HEK293 (cell line): ENCODE measurements around the gene STUM.

Experiments
- CTCF ChIA-PET: fragments of 350-600 bp; formaldehyde crosslinking; extraction: SDS; loops from one replicate; lab custom pipeline; 2021; ENCODE audit warnings: antibody characterized with exemption; lab: Yijun Ruan, JAX
- POLR2A ChIA-PET: fragments of 300-600 bp; formaldehyde crosslinking; extraction: SDS; loops from one replicate; lab custom pipeline; 2020; ENCODE audit warnings: antibody characterized with exemption, inconsistent platforms; lab: Yijun Ruan, JAX
- H3K27ac ChIP-seq: fragments of 200-500 bp; sonication (Bioruptor generic); 2 replicates; pipeline ENCODE4 v1.5.1; 2014; ENCODE audit warnings: low read depth, low read length, control low read depth, inconsistent platforms; ENCODE audit errors: extremely low read depth
- H3K36me3 ChIP-seq, 2 experiments: fragments of 200-500 bp in 1 of 2; sonication (Bioruptor generic) in 1 of 2; 1 replicate in 1 of 2; 2 replicates in 1 of 2; pipeline ENCODE4 v1.5.1; 2014 to 2017; ENCODE audit warnings: inconsistent platforms in 2 of 2, low read length in 2 of 2; ENCODE audit not compliant: control insufficient read depth in 2 of 2, insufficient read depth in 1 of 2
- H3K4me1 ChIP-seq: fragments of 200-500 bp; sonication (Bioruptor generic); 2 replicates; pipeline ENCODE4 v1.5.1; 2014; ENCODE audit warnings: mild to moderate bottlenecking, low read length, inconsistent platforms; ENCODE audit not compliant: control insufficient read depth, insufficient read depth
- H3K4me3 ChIP-seq: 2 replicates; pipeline ENCODE4 v1.5.1; 2011; ENCODE audit warnings: low read depth, mild to moderate bottlenecking, control low read depth, low read length, moderate library complexity
- H3K9me3 ChIP-seq: fragments of 200-500 bp; sonication (Bioruptor generic); 2 replicates; pipeline ENCODE4 v1.5.1; 2014; ENCODE audit warnings: low read depth, low read length, inconsistent platforms; ENCODE audit not compliant: control insufficient read depth, insufficient read depth
- EGR2 ChIP-seq: fragments of 450-650 bp; formaldehyde crosslinking; IDR thresholded peaks from 2 replicates; pipeline ENCODE4 v1.5.1; 2016; ENCODE audit warnings: low read depth, missing biosample characterization, missing genetic modification characterization
- FEZF1 ChIP-seq: fragments of 450-650 bp; formaldehyde crosslinking; IDR thresholded peaks from 2 replicates; pipeline ENCODE4 v1.5.1; 2016; ENCODE audit warnings: missing biosample characterization, missing genetic modification characterization
- REST ChIP-seq: fragments of 450-650 bp; formaldehyde crosslinking; IDR thresholded peaks from 2 replicates; pipeline ENCODE4 v1.5.1; 2016; ENCODE audit warnings: missing biosample characterization, missing genetic modification characterization
- ZFHX2 ChIP-seq: fragments of 450-650 bp; formaldehyde crosslinking; conservative IDR thresholded peaks from 2 replicates; pipeline ENCODE4 v1.5.1; 2016; ENCODE audit warnings: missing biosample characterization, missing genetic modification characterization
- ZNF112 ChIP-seq: fragments of 450-650 bp; formaldehyde crosslinking; IDR thresholded peaks from 2 replicates; pipeline ENCODE4 v1.5.0; 2017; ENCODE audit warnings: missing biosample characterization, missing genetic modification characterization
- ZNF341 ChIP-seq: fragments of 450-650 bp; formaldehyde crosslinking; IDR thresholded peaks from 2 replicates; pipeline ENCODE4; 2016; ENCODE audit warnings: low read depth, missing biosample characterization, missing genetic modification characterization
- ZNF433 ChIP-seq: fragments of 450-650 bp; formaldehyde crosslinking; IDR thresholded peaks from 2 replicates; pipeline ENCODE4 v1.5.1; 2016; ENCODE audit warnings: missing biosample characterization, missing genetic modification characterization, low read depth
- ZNF544 ChIP-seq: fragments of 450-650 bp; formaldehyde crosslinking; IDR thresholded peaks from 2 replicates; pipeline ENCODE4 v1.5.0; 2017; ENCODE audit warnings: missing biosample characterization, missing genetic modification characterization
- TF ChIP-seq, protein P1 (sequence below): fragments of 450-650 bp; formaldehyde crosslinking; IDR thresholded peaks from 2 replicates; pipeline ENCODE4 v1.5.1; 2016; ENCODE audit warnings: missing biosample characterization, missing genetic modification characterization

The STUM gene

DNA sequence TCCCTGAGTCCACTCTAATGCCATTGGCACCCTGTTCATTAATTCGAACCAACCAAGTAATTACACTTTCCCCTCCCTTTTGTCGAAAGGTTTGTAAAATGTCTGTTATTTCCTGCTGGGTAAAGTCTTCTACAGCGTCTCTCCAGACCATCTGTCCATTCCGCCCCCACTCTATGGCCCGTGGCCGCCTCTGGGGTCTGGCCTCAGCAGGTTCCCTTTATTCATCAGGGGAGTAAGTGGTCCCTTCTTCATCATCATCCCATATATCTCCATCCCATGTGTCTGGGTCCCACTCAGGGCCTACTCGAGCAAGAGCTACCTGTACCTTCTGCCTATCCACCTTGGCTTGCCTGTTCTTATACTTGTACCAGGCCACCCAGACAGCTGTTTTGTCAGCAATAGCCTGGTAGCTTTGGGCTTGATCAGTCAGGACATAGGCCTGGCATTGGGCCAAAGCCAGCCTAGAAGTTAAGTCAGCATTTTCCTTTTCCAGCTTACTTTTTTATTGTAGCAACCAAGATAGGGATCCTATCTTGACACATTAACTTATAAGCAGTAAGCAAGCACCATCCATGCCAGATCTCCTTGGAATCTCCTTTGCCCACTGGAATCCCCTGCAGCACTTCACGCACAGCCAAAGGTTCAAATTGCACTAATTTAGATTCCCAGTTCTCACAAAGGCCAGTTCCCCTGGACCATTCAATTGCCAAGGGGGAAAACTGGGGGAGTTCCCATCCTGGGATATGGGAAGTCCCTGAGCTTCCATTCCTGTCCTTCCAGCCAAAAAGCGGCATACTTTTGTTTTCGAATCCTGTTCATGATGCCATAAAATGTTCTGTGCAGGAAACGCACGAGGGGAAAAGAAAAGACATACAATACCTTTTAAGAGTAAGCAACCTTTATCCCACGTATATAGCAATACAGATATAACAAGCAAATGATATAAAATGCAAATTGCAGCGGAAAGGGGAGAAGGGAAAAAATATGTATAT, 6.6 kb upstream of the STUM start:
- POLR2A ChIA-PET: no interaction called here
- H3K4me1 ChIP-seq: 0 out of 2 replicates have a peak, but pooled peaks cover 4% of the 10 kb centered on the region
- H3K4me3 ChIP-seq: no peak overlapping the region
- no peak overlapping the region for H3K27ac ChIP-seq
- H3K9me3 ChIP-seq: no peaks in the 10 kb centered on the region
- CTCF ChIA-PET: interaction anchor here (0.6 to 4.2 kb wide), 9 partner anchors 16 to 340 kb away, joined by 3 to 24 read pairs (median 3); no protein-coding TSS in a partner anchor
- TF ChIP-seq EGR2 (tag by site-specific recombination): peak; percentile 16; the same call in 1 of the 2 replicates
- peak; percentile 43 for TF ChIP-seq ZFHX2
- TF ChIP-seq ZNF112 (tag by site-specific recombination): 0 out of 2 replicates have a peak, but pooled peaks have one; percentile 13
- TF ChIP-seq ZNF544 (tag by site-specific recombination): 0 out of 2 replicates have a peak, but pooled peaks have one; percentile 10
- TF ChIP-seq, protein P1, sequence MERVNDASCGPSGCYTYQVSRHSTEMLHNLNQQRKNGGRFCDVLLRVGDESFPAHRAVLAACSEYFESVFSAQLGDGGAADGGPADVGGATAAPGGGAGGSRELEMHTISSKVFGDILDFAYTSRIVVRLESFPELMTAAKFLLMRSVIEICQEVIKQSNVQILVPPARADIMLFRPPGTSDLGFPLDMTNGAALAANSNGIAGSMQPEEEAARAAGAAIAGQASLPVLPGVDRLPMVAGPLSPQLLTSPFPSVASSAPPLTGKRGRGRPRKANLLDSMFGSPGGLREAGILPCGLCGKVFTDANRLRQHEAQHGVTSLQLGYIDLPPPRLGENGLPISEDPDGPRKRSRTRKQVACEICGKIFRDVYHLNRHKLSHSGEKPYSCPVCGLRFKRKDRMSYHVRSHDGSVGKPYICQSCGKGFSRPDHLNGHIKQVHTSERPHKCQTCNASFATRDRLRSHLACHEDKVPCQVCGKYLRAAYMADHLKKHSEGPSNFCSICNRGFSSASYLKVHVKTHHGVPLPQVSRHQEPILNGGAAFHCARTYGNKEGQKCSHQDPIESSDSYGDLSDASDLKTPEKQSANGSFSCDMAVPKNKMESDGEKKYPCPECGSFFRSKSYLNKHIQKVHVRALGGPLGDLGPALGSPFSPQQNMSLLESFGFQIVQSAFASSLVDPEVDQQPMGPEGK (tag by site-specific recombination): no peak
- no peaks in the 10 kb centered on the region for H3K36me3 ChIP-seq

GRCh38 chr1:226542623-226543103, 5.9 kb upstream of the STUM start:
- H3K4me1 ChIP-seq: 0 out of 2 replicates have a peak, but pooled peaks cover 4% of the 10 kb centered on the region
- TF ChIP-seq FEZF1 (0 out of 2 replicates have a peak, but pooled peaks have one; percentile 12), REST (no peak)
- H3K36me3 ChIP-seq: no peaks in the 10 kb centered on the region
- H3K4me3 ChIP-seq: no peak overlapping the region
- H3K27ac ChIP-seq: no peak overlapping the region
- ChIA-PET CTCF (interaction anchor here (0.6 to 4.2 kb wide), 9 partner anchors 8 to 759 kb away, joined by 3 to 24 read pairs (median 3); no protein-coding TSS in a partner anchor), POLR2A (no interaction called here)
- H3K9me3 ChIP-seq: no peaks in the 10 kb centered on the region

DNA sequence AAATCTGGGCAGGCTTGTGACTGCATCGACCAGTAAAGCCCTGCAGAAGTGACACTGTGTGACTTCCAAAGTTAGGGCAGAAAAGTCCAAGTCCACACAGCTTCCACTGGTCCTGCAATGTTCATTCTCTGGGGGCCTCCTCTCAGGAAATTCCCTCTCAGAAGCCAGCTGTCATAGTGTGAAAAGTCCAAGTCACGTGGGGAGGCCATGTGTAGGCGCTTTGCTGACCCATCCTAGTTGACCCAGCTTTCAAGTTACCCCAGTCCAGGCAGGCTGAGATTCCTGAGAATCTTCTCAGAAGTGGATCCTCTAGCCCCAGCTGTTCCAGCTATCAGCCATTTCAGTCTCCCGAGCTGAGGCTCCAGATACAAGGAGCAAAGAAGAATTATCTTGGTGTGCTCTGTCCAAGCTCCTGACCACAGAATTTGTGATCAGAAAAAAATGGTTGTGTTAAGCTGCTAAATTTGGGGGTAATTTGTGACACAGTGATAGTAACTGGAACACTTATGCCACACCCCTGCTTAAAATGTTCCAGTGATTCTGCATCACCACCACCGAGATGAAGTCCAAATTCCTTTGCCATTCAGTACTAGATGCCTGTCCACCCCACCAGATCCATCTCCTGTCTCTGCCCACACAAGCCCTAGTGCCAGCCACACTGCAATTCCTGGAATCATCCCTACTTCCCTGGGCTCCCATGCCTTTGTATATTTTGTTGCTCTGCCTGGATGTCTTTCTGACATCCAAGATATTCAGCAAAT, 2.5 kb upstream of the STUM start:
- no peaks in the 10 kb centered on the region for H3K36me3 ChIP-seq
- H3K4me3 ChIP-seq: no peak overlapping the region
- H3K4me1 ChIP-seq: peaks cover 23% of the 10 kb centered on the region
- TF ChIP-seq ZNF433 (tag by site-specific recombination): no peak
- TF ChIP-seq ZNF341: peak; percentile 44; the same call in 1 of the 2 replicates
- peak; percentile 25; the same call in 1 of the 2 replicates for TF ChIP-seq ZFHX2
- TF ChIP-seq, all 188 proteins: peak for 2
- ChIA-PET CTCF (interaction anchor here (0.6 to 6.5 kb wide), 8 partner anchors 9 to 913 kb away, joined by 3 to 84 read pairs (median 4); no protein-coding TSS in a partner anchor), POLR2A (no interaction called here)
- no peak overlapping the region for H3K27ac ChIP-seq
- no peaks in the 10 kb centered on the region for H3K9me3 ChIP-seq
